RPMI7951 (cell line): ENCODE data around the gene F2RL3. TPM values are rescaled to one million over a fixed set of nuclear protein-coding genes. Genes with fewer than 3 reads are reported as not detected.
A peak's percentile ranks its signal among the peaks of the same experiment; 100 is the strongest.

Experiments used
- DNase-seq: peaks from one replicate; pipeline ENCODE4 v3.0.0-alpha.2; 2012; ENCODE audit warnings: low read depth
- total RNA-seq: library from RNA; depleted of rRNA; stranded (reverse); fragments of >200 nt; shearing (Covaris generic); gene quantifications from 2 replicates; pipeline ENCODE4 v1.2.3, GENCODE V29; 2014; rRNA removed

F2RL3 gene
- total RNA-seq: 4.6 and 13.9 TPM in 2 replicates

DNA sequence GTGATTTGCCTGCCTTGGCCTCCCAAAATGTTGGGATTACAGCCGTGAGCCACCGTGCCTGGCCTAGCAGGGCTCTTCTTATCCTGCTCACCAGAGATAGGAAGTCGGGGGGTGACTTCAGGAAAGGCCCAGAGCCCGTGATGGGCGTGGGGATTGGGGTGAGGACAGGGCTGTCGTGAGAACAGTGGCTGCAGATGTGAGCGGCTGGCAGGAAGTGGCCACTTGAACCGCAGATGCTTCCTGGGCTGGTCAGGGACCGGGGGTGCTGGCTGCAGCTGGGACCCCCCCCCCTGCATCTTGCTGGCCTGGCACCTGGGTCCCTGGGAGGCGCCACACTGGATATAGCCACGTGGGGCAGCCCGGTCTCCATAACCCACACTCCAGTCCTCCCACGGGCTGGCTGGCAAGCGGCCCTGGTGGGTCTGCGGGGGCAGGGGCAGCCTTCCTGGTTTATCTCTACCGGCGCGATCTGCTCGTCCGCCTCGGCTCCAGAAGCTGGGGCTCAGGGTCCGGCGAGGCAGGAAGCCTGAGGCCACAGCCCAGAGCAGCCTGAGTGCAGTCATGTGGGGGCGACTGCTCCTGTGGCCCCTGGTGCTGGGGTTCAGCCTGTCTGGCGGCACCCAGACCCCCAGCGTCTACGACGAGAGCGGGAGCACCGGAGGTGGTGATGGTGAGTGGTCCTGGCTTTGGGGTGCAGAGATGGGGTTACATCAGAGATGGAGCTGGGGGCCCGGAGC, at the start of gene F2RL3:
TSS of gene F2RL3 (plus strand) at position 371 of the 737 bp plus-strand sequence. CDS start at position 562, 191 bp downstream.
- peak; percentile 96 for DNase-seq

DNA sequence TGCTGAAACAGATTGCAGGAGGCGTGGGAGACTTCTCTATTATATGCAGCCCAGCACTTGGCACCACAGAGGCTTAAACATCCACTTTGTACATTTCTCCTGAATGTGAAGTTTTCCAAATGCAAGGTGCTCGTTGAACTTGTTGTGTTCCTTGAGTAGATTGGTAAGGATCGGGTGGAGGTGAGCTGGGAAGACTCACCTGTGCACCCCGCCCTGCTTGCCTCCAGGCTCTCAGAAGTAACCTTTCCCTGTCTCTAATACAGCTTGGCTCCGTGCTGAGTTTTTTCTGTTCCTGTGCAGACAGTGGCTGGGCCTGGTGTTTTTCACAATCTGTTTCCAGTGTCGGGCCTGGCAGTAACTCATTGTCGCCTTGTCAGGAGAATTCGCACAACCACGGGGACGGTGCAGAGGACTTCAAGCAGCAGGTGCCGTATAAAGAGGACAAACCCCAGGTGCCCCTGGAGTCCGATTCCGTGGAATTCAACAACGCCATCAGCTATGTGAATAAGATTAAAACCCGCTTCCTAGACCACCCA, 47.3 kb upstream of the F2RL3 start:
- DNase-seq: no peak

DNA sequence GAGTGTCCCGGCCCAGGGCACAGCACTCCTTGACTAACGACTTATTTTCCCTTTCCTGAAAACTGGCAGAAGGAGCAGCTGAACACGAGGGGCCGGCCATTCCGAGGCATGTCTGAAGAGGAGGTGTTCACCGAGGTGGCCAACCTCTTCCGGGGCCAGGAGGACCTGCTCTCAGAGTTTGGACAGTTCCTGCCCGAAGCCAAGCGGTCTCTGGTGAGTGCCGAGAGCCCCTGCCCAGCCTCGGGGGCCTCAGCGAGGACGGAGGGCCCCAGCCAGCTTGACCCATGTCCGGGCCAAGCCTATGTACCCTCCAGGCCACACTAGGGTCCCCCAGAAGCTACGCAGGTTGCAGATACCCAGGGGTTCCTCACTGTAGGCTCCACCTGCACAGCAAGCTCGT, 41.9 kb upstream of the F2RL3 start:
- DNase-seq: no peak

DNA sequence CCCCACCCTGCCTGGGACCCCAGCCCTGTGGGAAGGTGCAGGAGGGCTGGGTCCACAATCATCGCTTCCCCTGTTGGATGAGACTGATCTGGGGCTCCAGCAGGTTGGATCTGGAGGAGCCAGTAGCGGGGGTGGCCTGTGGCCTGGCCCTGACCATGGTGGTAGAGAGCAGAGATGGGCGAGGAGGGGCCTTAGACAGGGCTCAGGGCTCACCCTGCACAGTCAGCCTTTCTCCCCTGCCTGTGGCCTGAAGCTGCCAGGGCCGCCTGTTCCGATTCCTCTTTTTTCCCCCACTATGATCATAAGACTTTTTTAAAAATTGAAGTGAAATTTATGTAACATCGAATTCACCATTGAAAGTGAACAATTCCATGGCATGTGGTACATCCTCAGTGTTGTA, 41.4 kb upstream of the F2RL3 start:
- DNase-seq: no peak

DNA sequence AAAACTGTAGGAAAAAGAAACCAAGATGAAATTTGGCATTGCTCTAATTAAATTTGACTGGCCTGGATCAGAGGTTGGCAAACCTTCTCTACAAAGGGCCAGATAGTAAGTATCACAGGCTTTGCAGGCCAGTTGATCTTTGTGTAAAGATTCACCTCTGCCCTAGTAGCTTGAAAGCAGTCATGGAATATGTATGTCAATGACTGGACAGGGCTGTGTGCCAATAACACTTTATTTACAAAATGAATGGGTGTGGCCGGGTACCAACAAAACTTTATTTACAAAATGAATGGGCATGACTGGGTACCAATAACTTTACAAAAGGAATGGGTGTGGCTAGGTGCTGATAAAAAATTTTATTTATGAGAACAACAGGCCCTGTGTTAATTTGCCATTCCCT, 39.6 kb upstream of the F2RL3 start:
- no peak for DNase-seq

DNA sequence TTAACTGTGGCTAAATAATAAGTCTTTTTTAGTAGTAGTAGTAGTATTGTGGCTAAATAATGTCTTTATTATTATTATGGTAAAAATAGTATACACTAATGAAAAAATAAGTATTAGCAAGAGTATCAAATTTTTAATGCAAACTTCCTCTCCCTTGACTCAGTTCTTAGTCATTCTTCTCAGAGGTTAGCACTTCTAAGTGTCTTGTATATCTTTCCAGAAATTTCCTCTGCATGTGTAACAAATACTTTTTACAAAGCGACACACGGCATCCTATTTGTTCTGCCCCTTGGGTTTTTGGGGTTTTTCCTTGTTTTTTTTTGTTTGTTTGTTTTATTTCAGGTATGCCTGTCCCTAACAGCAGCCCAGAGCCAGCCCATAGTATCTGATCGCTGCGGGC, 38.7 kb upstream of the F2RL3 start:
- DNase-seq: no peak

GRCh38 chr19:16851031-16851712, 37.6 kb upstream of the F2RL3 start:
- DNase-seq: peak; percentile 51

GRCh38 chr19:16853066-16853465, 35.7 kb upstream of the F2RL3 start:
- DNase-seq: no peak

DNA sequence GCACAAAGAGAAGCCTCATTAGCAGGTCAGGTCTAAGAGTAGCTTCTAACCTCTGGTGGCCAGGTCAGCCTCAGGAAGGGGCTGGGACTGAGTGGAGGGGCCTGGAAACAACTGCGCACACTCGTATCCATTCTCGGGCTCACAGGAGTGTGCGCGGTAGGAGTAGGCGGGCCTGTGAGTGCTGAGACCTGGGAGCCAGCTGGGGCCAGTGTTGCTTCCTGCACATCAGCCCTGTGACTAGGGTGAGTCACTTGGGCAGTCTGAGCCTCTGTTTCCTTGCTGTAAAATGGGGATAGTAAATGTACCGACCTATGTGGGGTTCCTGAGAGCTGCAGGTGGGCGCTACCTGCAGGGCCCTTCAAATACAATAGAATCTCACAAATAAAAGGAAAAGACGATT, 32.7 kb upstream of the F2RL3 start:
- DNase-seq: no peak

DNA sequence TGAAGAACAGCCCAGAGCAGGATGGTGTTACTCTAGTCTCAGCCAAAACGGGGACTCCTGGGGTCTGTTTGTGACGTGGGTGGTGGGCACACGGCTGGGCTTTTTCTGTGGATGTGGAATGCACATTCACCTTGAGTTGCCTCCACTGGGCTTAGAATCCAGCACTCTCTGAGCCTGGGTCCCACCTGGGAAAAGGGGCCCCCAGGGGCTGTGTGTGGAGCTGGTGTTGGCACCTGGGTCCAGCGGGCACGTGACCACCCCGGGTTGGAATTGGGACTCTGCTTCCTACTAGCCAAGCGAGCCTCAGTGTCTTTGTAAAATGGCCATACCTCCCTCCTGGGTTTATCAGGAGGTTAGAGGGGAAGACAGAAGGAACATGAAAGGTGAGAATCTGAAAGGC, 29.2 kb upstream of the F2RL3 start:
- DNase-seq: no peak

DNA sequence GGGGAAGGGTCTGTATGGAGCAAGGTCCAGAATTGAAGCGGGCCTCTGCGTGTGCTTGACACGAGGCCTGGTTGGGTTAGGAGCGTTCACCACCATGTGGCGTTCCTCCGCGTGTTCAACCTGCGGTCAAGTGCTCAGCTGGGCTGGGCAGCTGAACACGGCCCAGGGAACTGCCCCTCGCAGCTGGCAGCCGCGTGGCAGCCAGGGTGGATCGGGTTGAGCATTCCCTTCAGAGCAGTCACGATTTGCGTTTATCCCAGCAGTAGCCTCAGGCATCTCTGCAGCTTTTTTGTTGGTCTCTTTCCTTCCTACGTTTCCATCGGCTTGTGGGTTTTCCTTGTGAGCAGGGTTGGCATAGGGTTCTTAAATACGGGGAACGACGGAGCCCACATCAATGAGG, 28.7 kb upstream of the F2RL3 start:
- DNase-seq: peak; percentile 95

- DNase-seq: no peak
Measured at GRCh38 chr19:16861011-16861410, 27.8 kb upstream of the F2RL3 start.

DNA sequence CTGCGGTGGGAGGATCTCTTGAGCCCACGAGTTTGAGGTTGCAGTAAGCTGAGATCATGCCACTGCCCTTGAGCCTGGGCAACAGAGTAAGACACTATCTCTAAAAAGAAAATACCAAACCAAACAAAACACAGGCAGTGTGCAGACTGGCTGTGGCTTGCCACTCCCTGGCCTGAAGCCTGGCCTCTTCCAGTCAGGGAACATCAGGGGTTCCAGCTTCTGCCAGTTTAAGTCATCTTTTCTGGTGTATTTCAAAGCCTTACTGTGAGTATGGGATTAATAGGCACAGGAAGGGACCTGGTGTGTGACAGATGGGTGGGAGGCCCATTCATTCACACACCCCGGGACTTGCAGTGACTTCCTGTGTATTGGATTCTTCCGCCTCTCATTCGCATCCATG, 27.0 kb upstream of the F2RL3 start:
- no peak for DNase-seq

DNA sequence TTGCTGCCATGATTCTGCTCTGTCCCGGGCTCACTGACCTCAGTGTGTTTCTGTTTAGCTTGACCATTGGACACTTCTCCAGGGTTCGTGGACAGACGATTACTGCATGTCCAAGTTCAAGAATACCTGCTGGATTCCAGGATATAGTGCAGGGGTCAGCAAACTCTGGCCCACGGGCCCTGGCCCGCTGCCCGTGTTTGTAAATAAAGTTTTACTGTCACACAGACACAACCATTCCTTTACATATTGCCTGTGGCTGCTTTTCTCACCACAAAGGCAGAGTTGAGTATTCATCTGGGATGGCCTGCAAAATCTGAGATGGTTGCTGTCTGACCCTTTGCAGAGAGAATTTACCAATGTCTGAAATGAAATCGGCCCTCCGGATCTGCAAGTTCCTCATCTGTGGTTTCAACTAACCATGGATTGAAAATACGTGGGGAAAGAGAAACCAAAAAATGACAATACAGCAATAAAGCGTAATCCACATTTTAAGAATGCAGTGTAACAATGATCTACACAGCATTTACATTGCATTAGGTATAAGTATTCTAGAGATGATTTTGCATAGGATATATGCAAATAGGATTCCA, 25.9 kb upstream of the F2RL3 start:
- DNase-seq: no peak

DNA sequence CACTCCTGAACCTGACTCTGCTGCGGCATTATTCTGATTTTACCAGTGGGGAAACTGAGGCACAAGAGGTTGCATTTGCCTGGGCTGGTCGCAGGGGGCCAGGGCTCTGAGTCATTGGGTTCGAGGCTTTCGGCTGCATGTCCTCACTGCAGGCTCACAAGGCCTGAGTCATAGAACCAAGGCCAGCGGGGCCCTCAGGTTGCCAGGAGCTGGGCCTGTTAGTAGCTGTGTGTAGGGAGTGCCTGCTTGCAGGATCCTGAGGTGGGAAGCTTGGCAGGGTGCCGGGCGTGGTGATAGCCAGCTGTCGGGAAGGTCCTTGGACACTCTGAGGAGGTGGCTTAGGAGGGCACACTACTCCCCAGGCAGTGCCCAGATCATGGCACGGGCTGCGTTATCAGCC, 21.6 kb upstream of the F2RL3 start:
- DNase-seq: no peak

- no peak for DNase-seq
Measured at GRCh38 chr19:16868423-16869130, 20.2 kb upstream of the F2RL3 start.

- DNase-seq: no peak
Measured at GRCh38 chr19:16869331-16869972, 19.3 kb upstream of the F2RL3 start.

DNA sequence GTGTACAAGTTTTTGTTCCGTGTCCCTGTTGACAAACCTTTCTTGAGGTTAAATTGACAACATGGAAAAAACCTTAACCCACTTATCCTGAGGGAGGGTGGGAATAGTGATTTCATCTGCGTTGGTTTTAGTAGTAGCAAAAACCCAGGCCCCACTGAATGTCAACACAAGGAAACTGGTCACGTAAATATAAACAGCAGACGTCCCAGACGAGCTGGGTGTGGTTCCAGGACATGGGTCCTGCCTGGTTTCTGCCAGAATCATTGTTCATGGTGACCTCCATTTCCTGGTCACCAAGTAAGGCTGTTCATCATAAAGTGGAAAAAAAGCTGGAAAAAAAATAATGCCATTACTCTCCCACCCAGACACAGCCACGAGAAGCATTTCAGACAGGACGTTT, 16.9 kb upstream of the F2RL3 start:
- DNase-seq: no peak

- DNase-seq: no peak
Measured at GRCh38 chr19:16872728-16873127, 16.1 kb upstream of the F2RL3 start.

GRCh38 chr19:16873594-16873993, 15.2 kb upstream of the F2RL3 start:
- DNase-seq: no peak

DNA sequence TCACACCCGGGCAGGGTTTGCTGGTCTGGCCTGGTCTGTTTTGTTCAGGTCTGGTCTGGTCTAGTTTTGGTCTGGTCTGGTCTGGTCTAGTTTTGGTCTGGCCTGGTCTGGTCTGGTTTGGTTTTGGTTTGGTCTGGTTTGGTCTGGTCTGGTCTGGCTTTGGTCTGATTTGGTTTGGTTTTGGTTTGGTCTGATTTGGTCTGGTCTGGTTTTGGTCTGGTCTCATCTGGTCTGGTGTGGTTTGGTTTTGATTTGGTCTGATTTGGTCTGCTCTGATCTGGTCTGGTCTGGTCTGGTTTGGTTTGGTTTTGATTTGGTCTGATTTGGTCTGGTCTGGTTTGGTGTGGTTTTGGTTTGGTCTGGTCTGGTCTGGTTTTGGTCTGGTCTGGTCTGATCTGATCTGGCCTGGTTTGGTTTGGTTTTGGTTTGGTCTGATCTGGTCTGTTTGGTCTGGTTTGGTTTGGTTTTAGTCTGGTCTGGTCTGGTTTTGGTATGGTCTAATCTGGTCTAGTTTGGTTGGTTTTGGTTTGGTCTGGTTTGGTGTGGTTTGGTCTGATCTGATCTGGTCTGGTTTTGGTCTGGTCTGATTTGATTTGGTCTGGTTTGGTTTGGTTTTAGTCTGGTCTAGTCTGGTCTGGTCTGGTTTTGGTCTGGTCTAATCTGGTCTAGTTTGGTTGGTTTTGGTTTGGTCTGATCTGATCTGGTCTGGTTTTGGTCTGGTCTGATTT, 14.4 kb upstream of the F2RL3 start:
- DNase-seq: no peak
